Activated naive CD4-positive, alpha-beta T cell treated with anti-CD3 and anti-CD28 coated beads, Interleukin-2, amount 50 U/mL, for 24 hours (primary cell): ENCODE measurements around the gene DYRK3.

Experiments used
- H3K27ac Mint-ChIP-seq: one replicate; pipeline ENCODE4 v1.8.0; 2021; ENCODE audit warnings: mild to moderate bottlenecking, mixed read lengths
- H3K27me3 Mint-ChIP-seq: one replicate; pipeline ENCODE4 v1.8.0; 2021; ENCODE audit warnings: mixed read lengths
- H3K36me3 Mint-ChIP-seq: one replicate; pipeline ENCODE4 v1.8.0; 2021; ENCODE audit warnings: mixed read lengths
- H3K4me1 Mint-ChIP-seq: one replicate; pipeline ENCODE4 v1.8.0; 2021; ENCODE audit warnings: mixed read lengths
- H3K4me3 Mint-ChIP-seq: one replicate; pipeline ENCODE4 v1.8.0; 2021; ENCODE audit warnings: mild to moderate bottlenecking, mixed read lengths
- H3K9me3 Mint-ChIP-seq: one replicate; pipeline ENCODE4 v1.8.0; 2021; ENCODE audit warnings: mixed read lengths

The DYRK3 gene

DNA sequence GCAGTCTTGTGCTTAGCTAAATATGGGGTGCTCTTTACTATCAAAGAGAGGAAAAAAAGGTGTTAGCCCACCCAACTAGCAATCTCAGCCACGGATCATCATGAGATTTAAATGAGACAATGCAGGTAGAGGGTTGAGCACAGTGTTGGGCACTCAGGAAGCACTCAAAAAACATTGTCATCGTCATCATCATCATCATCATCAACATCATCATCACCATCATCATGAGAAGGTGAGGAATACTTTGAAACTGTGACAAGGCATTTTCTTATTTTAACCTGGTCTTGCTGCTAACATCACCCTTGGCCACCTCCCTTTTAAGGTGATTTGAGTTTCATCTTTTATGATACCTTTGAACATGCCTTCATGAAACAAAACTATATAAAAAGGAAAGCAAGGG lies 46.0 kb downstream of the DYRK3 start:
- Mint-ChIP-seq H3K36me3 (no peaks in the 10 kb centered on the region), H3K27ac (peak overlapping the region; percentile 43), H3K4me3 (no peak overlapping the region), H3K27me3 (no peaks in the 10 kb centered on the region), H3K4me1 (peaks cover 17% of the 10 kb centered on the region), H3K9me3 (no peaks in the 10 kb centered on the region)

DNA sequence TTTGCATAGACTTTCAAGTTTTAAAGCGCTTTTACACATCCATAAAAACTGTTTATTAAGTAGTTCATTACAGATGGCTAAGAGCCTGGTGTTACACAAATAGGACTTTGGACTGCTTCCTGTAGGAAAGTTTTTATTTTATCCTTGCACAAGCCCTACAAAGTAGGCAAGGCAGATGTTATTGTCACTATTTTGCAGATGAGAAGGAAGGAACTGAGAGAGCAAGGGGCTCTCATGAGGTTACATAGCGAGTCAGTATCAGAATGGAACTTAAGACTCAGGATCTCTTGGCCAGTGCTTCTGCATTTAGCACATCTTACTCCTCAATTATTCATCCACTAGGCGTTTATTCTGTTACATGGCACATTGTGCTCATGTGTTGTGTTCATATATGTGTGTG lies 46.8 kb downstream of the DYRK3 start:
- H3K4me3 Mint-ChIP-seq = no peak overlapping the region
- no peak overlapping the region for H3K27ac Mint-ChIP-seq
- H3K9me3 Mint-ChIP-seq = no peaks in the 10 kb centered on the region
- H3K36me3 Mint-ChIP-seq = no peaks in the 10 kb centered on the region
- H3K4me1 Mint-ChIP-seq = peaks cover 24% of the 10 kb centered on the region
- H3K27me3 Mint-ChIP-seq = no peaks in the 10 kb centered on the region

GRCh38 chr1:206683313-206683712 lies 48.0 kb downstream of the DYRK3 start:
- H3K36me3 Mint-ChIP-seq = no peaks in the 10 kb centered on the region
- no peaks in the 10 kb centered on the region for H3K9me3 Mint-ChIP-seq
- no peak overlapping the region for H3K4me3 Mint-ChIP-seq
- no peak overlapping the region for H3K27ac Mint-ChIP-seq
- H3K27me3 Mint-ChIP-seq = no peaks in the 10 kb centered on the region
- peaks cover 36% of the 10 kb centered on the region for H3K4me1 Mint-ChIP-seq

- Mint-ChIP-seq H3K27ac (no peak overlapping the region), H3K4me3 (peak overlapping the region; percentile 82), H3K27me3 (no peaks in the 10 kb centered on the region)
Measured at GRCh38 chr1:206684003-206684402, 48.7 kb downstream of the DYRK3 start.

GRCh38 chr1:206684478-206685333 lies 49.4 kb downstream of the DYRK3 start, which contains the start of gene MAPKAPK2:
Gene MAPKAPK2 (plus strand): TSS chr1:206684905. CDS start chr1:206685230, 325 bp downstream.
- H3K36me3 Mint-ChIP-seq = no peaks in the 10 kb centered on the region

More at GRCh38 chr1:206684003-206684402, 48.7 kb downstream of the DYRK3 start:
- Mint-ChIP-seq H3K4me1 (peaks cover 41% of the 10 kb centered on the region), H3K9me3 (no peaks in the 10 kb centered on the region), H3K36me3 (no peaks in the 10 kb centered on the region)

GRCh38 chr1:206685334-206685768 lies 50.0 kb downstream of the DYRK3 start:
- no peaks in the 10 kb centered on the region for H3K36me3 Mint-ChIP-seq
- H3K27ac Mint-ChIP-seq = peak overlapping the region; percentile 91
- H3K27me3 Mint-ChIP-seq = no peaks in the 10 kb centered on the region
- H3K4me3 Mint-ChIP-seq = peak overlapping the region; percentile 93
- H3K9me3 Mint-ChIP-seq = no peaks in the 10 kb centered on the region
- H3K4me1 Mint-ChIP-seq = peaks cover 47% of the 10 kb centered on the region

More at GRCh38 chr1:206684478-206685333, 49.4 kb downstream of the DYRK3 start, which contains the start of gene MAPKAPK2:
- Mint-ChIP-seq H3K27me3 (no peaks in the 10 kb centered on the region), H3K4me1 (peaks cover 46% of the 10 kb centered on the region), H3K4me3 (peak within 1 kb of the TSS; percentile 93), H3K27ac (peak within 1 kb of the TSS; percentile 91), H3K9me3 (no peaks in the 10 kb centered on the region)

GRCh38 chr1:206685769-206686477 lies 50.6 kb downstream of the DYRK3 start:
- peak overlapping the region; percentile 97 for H3K4me3 Mint-ChIP-seq
- peak overlapping the region; percentile 89 for H3K27ac Mint-ChIP-seq
- H3K9me3 Mint-ChIP-seq = no peaks in the 10 kb centered on the region
- H3K4me1 Mint-ChIP-seq = peaks cover 50% of the 10 kb centered on the region
- H3K27me3 Mint-ChIP-seq = no peaks in the 10 kb centered on the region
- no peaks in the 10 kb centered on the region for H3K36me3 Mint-ChIP-seq

- Mint-ChIP-seq H3K9me3 (no peaks in the 10 kb centered on the region), H3K27me3 (no peaks in the 10 kb centered on the region), H3K4me3 (peak overlapping the region; percentile 97), H3K27ac (peak overlapping the region; percentile 89), H3K4me1 (peaks cover 56% of the 10 kb centered on the region), H3K36me3 (no peaks in the 10 kb centered on the region)
Measured at GRCh38 chr1:206686478-206687249, 51.3 kb downstream of the DYRK3 start.

DNA sequence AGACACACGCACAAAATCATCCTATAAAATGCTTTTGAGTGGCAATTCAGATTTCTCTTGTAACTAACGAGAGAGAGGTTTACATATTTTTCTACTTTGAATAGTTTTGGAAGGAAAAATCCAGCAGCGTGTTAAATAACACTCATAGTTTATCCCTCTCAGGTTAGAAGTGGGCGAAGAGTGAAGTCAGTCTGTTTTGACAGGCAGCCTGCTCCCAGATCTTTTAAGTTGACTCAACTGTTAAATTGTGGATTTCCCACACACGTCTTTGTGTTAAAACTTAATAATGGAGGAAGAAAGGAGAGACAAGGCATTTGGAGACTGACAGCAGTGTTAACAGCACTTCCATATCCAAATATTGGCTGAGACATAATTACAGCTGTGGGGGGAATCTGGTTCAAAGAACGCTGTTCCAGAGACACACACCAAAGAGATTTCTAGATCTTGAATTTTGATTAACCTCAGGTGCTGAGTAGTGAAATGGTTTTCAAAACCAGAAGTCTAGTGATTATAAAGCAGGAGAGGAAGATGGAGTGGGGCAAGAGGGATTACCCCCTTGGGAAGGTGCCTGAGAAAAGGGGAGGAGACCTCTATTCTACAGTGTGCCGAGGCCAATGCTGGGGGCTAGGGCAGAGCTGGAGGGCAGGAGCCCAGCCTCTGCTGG lies 52.0 kb downstream of the DYRK3 start:
- Mint-ChIP-seq H3K27ac (no peak overlapping the region), H3K36me3 (no peaks in the 10 kb centered on the region), H3K4me3 (peak overlapping the region; percentile 97), H3K9me3 (no peaks in the 10 kb centered on the region), H3K4me1 (peaks cover 64% of the 10 kb centered on the region), H3K27me3 (no peaks in the 10 kb centered on the region)

- no peaks in the 10 kb centered on the region for H3K27me3 Mint-ChIP-seq
- H3K27ac Mint-ChIP-seq = no peak overlapping the region
- H3K9me3 Mint-ChIP-seq = no peaks in the 10 kb centered on the region
- H3K36me3 Mint-ChIP-seq = no peaks in the 10 kb centered on the region
- H3K4me1 Mint-ChIP-seq = peaks cover 69% of the 10 kb centered on the region
- H3K4me3 Mint-ChIP-seq = peak overlapping the region; percentile 97
Measured at GRCh38 chr1:206687915-206688442, 52.6 kb downstream of the DYRK3 start.

GRCh38 chr1:206690516-206690915 lies 55.2 kb downstream of the DYRK3 start:
- Mint-ChIP-seq H3K27me3 (no peaks in the 10 kb centered on the region), H3K36me3 (no peaks in the 10 kb centered on the region), H3K27ac (no peak overlapping the region), H3K4me3 (no peak overlapping the region), H3K4me1 (peaks cover 81% of the 10 kb centered on the region), H3K9me3 (no peaks in the 10 kb centered on the region)

- no peak overlapping the region for H3K27ac Mint-ChIP-seq
- no peaks in the 10 kb centered on the region for H3K9me3 Mint-ChIP-seq
- H3K36me3 Mint-ChIP-seq = peaks cover 4% of the 10 kb centered on the region
- peaks cover 87% of the 10 kb centered on the region for H3K4me1 Mint-ChIP-seq
- H3K27me3 Mint-ChIP-seq = no peaks in the 10 kb centered on the region
- no peak overlapping the region for H3K4me3 Mint-ChIP-seq
Measured at GRCh38 chr1:206691604-206692003, 56.3 kb downstream of the DYRK3 start.

DNA sequence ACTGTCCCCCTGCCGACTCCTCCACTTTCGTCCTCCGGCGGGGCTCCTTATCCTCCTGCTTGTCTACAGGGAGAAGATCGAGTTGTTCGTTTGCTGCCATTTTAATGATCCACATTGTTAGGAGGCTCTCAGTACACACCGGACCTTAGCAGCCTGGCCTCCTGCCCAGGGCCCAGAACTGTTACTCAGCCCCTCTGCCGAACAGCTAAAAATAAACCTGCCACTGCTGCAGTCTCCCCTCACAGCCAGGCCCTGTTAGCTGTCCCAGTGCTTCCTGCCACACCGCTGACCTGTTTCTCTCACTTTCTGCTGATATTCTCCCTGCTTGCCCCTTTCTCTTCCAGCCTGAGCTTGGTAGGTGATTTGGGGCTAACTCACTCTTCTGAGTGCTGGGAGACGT lies 57.7 kb downstream of the DYRK3 start:
- no peaks in the 10 kb centered on the region for H3K27me3 Mint-ChIP-seq
- no peak overlapping the region for H3K4me3 Mint-ChIP-seq
- H3K36me3 Mint-ChIP-seq = peaks cover 6% of the 10 kb centered on the region
- H3K9me3 Mint-ChIP-seq = no peaks in the 10 kb centered on the region
- no peak overlapping the region for H3K27ac Mint-ChIP-seq
- peaks cover 84% of the 10 kb centered on the region for H3K4me1 Mint-ChIP-seq

DNA sequence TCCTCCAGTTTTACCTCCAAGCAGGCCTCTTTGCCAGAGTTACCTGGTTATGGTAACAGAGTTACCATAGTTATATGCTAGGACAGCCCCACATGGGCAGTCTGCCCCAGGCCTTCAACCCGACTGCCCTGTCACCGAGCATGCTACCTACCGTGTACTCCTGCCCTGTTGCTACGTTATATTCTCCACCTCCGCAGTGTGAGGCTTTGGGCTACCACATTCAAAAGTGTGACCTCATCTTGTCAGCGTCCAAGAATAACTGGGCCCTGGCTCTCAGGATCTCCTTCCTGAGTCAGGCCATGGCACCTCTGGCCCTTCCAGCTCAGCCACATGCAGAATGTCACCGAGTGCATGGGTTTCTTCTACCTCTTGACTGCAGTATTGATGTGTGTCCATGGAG lies 58.3 kb downstream of the DYRK3 start:
- Mint-ChIP-seq H3K27me3 (no peaks in the 10 kb centered on the region), H3K4me1 (peaks cover 87% of the 10 kb centered on the region), H3K27ac (no peak overlapping the region), H3K9me3 (no peaks in the 10 kb centered on the region), H3K4me3 (no peak overlapping the region), H3K36me3 (peaks cover 6% of the 10 kb centered on the region)
